ENCODE measurements around the gene SFXN5. TPM values are rescaled to one million over a fixed set of nuclear protein-coding genes. Genes with fewer than 3 reads are reported as not detected.

SFXN5 gene
- total RNA-seq, 1 donor from 2014 or later, result 9.3 TPM

- Histone ChIP-seq H3K27ac (peak overlapping the region; percentile 63 to 93), H3K4me3 (no peak overlapping the region), H3K4me1 (peaks cover 19 to 65% of the 10 kb centered on the region in 2 donors), H3K9me3 (no peaks in the 10 kb centered on the region), H3K36me3 (peaks cover 0 to 17% of the 10 kb centered on the region in 2 donors), H3K27me3 (no peaks in the 10 kb centered on the region)
- intact Hi-C loops (cut with DNase I), result no loop called here
- TF ChIP-seq, protein P1, sequence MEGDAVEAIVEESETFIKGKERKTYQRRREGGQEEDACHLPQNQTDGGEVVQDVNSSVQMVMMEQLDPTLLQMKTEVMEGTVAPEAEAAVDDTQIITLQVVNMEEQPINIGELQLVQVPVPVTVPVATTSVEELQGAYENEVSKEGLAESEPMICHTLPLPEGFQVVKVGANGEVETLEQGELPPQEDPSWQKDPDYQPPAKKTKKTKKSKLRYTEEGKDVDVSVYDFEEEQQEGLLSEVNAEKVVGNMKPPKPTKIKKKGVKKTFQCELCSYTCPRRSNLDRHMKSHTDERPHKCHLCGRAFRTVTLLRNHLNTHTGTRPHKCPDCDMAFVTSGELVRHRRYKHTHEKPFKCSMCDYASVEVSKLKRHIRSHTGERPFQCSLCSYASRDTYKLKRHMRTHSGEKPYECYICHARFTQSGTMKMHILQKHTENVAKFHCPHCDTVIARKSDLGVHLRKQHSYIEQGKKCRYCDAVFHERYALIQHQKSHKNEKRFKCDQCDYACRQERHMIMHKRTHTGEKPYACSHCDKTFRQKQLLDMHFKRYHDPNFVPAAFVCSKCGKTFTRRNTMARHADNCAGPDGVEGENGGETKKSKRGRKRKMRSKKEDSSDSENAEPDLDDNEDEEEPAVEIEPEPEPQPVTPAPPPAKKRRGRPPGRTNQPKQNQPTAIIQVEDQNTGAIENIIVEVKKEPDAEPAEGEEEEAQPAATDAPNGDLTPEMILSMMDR (IDR thresholded peaks at IDR 0.05), result no peak
- no peak for DNase-seq (ENCODE audit: low spot score in 2 of 2)
Observed at GRCh38 chr2:73092146-73092783, 20.8 kb upstream of the SFXN5 start.

- H3K4me3 ChIP-seq, result no peak overlapping the region
- DNase-seq (ENCODE audit: low spot score in 2 of 2), result no peak
- H3K4me1 ChIP-seq, result peaks cover 23 to 65% of the 10 kb centered on the region in 2 donors
- peaks cover 0 to 17% of the 10 kb centered on the region in 2 donors for H3K36me3 ChIP-seq
- TF ChIP-seq, protein P1 (IDR thresholded peaks at IDR 0.05), result no peak
- peak overlapping the region; percentile 63 to 93 for H3K27ac ChIP-seq
- intact Hi-C loops (cut with DNase I), result no loop called here
- H3K9me3 ChIP-seq, result no peaks in the 10 kb centered on the region
- no peaks in the 10 kb centered on the region for H3K27me3 ChIP-seq
Observed at GRCh38 chr2:73091696-73092095, 20.2 kb upstream of the SFXN5 start.

GRCh38 chr2:73091164-73091563 lies 19.7 kb upstream of the SFXN5 start:
- intact Hi-C loops (cut with DNase I), result no loop called here
- no peak overlapping the region for H3K4me3 ChIP-seq

DNA sequence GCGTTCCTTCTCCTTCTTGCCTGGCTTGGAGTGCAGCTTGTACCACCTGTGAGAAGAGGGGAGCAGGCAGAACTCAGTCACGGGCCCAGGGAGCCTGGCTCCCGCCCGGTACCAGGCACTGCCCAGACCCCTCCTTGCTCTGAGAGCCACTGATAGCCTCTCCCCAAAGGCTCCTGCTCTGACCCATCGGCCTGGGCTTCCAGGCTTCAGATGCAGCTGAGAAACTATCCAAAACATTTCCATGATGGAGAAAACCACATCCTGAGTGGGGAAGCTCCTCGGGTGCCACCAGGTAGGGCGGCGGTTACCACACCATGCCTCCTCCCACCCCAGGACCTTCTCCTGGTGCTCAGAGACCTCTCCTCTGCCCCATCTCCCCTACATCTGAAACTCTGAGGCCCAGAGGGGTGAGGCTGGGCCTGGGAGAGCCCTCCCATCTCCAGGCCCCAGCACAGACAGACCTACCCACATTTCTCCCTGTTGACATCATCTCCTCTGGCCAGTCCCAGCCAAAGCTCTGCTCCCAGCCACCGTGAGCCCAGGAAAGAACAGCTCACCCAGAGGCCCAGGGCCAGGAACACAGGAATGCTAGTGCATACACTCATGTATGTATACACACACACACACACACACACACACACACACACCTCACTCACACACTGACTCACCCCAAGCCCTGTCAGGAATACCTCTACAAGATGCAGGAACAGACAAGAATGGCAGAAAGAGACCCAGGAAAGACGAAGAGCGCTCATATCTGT lies 17.9 kb upstream of the SFXN5 start:
- peak overlapping the region; percentile 39 to 60 for H3K4me3 ChIP-seq
- TF ChIP-seq, protein P1 (IDR thresholded peaks at IDR 0.05), result no peak
- H3K4me1 ChIP-seq, result peaks cover 23 to 83% of the 10 kb centered on the region in 2 donors
- DNase-seq (ENCODE audit: low spot score in 2 of 2), result peak; percentile 90 to 98
- peak overlapping the region; percentile 92 to 93 for H3K27ac ChIP-seq
- peaks cover 0 to 23% of the 10 kb centered on the region in 2 donors for H3K36me3 ChIP-seq
- H3K27me3 ChIP-seq, result no peaks in the 10 kb centered on the region
- intact Hi-C loops (cut with DNase I), result loop anchor here (1.0 to 5.0 kb wide), 5 partner anchors 18 to 197 kb away; partner anchors contain the start of genes SFXN5 and SMYD5
- H3K9me3 ChIP-seq, result no peaks in the 10 kb centered on the region

More at GRCh38 chr2:73091164-73091563, 19.7 kb upstream of the SFXN5 start:
- no peaks in the 10 kb centered on the region for H3K9me3 ChIP-seq
- H3K36me3 ChIP-seq, result peaks cover 0 to 17% of the 10 kb centered on the region in 2 donors
- DNase-seq (ENCODE audit: low spot score in 2 of 2), result no peak
- no peaks in the 10 kb centered on the region for H3K27me3 ChIP-seq
- TF ChIP-seq, protein P1 (IDR thresholded peaks at IDR 0.05), result no peak
- H3K27ac ChIP-seq, result peak overlapping the region; percentile 63 to 93
- H3K4me1 ChIP-seq, result peaks cover 23 to 69% of the 10 kb centered on the region in 2 donors

- intact Hi-C loops (cut with DNase I), result loop anchor here (1.0 to 5.0 kb wide), 5 partner anchors 17 to 196 kb away; partner anchors contain the start of genes SFXN5 and SMYD5
- H3K27me3 ChIP-seq, result no peaks in the 10 kb centered on the region
- TF ChIP-seq, protein P1 (IDR thresholded peaks at IDR 0.05), result no peak
- peaks cover 0 to 30% of the 10 kb centered on the region in 2 donors for H3K36me3 ChIP-seq
- DNase-seq (ENCODE audit: low spot score in 2 of 2), result no peak
- no peaks in the 10 kb centered on the region for H3K9me3 ChIP-seq
- peak overlapping the region; percentile 39 to 60 for H3K4me3 ChIP-seq
- H3K4me1 ChIP-seq, result peaks cover 23 to 77% of the 10 kb centered on the region in 2 donors
- peak overlapping the region; percentile 92 to 93 for H3K27ac ChIP-seq
Observed at GRCh38 chr2:73088703-73089102, 17.2 kb upstream of the SFXN5 start.
